CD4-positive, CD25-positive, alpha-beta regulatory T cell (primary cell): ENCODE results near the gene DNAI4. TPM values are rescaled to one million over a fixed set of nuclear protein-coding genes. Genes with fewer than 3 reads are reported as not detected.
"Not testable (repeated sequence)": the region's sequence is repeated elsewhere in the genome, so short reads cannot be mapped to it uniquely, and the experiment has no call there.

Source experiments
- ATAC-seq, 2 donors: fragments of 150-1000 bp; cut with Tn5 transposase; one replicate each; pipeline ENCODE4 v1.10.0; 2021; ENCODE audit warnings: low read depth in 2 of 2, moderate number of reproducible peaks in 2 of 2, moderate library complexity in 1 of 2
- DNase-seq, 3 donors: peaks; one replicate each; pipeline versions ENCODE4 v3.0.0 to v3.0.0-alpha.2; 2012 to 2022; ENCODE audit warnings: mixed read lengths in 1 of 3
- H3K27ac ChIP-seq: one replicate; pipeline ENCODE4 v1.7.0; 2013; ENCODE audit warnings: mild to moderate bottlenecking, low read length; ENCODE audit not compliant: insufficient read depth, poor library complexity, severe bottlenecking
- H3K27me3 ChIP-seq: one replicate; pipeline ENCODE4 v1.7.0; 2013; ENCODE audit warnings: low read length; ENCODE audit not compliant: control insufficient read depth, insufficient read depth
- H3K36me3 ChIP-seq: one replicate; pipeline ENCODE4 v1.7.0; 2013; ENCODE audit warnings: mild to moderate bottlenecking, low read length, moderate library complexity; ENCODE audit not compliant: control insufficient read depth, insufficient read depth
- H3K4me1 ChIP-seq: 2 replicates; pipeline ENCODE4 v1.7.0; 2013; ENCODE audit warnings: mild to moderate bottlenecking, low read length; ENCODE audit not compliant: insufficient read depth, control insufficient read depth, poor library complexity, severe bottlenecking
- H3K4me3 ChIP-seq: one replicate; pipeline ENCODE4 v1.7.0; 2013; ENCODE audit warnings: low read depth, mild to moderate bottlenecking, low read length, moderate library complexity
- H3K9me3 ChIP-seq, 2 experiments: 1 replicate in 1 of 2; 2 replicates in 1 of 2; pipeline ENCODE4 v1.7.0; 2013; ENCODE audit warnings: low read length in 2 of 2, mild to moderate bottlenecking in 1 of 2, moderate library complexity in 1 of 2; ENCODE audit not compliant: control insufficient read depth in 2 of 2
- H3K27ac Mint-ChIP-seq, 3 donors: one replicate each; pipeline ENCODE4 v1.8.0; 2020 to 2022; ENCODE audit warnings: mild to moderate bottlenecking in 3 of 3, mixed read lengths in 3 of 3, moderate library complexity in 2 of 3
- H3K27me3 Mint-ChIP-seq: one replicate; pipeline ENCODE4 v1.8.0; 2022; ENCODE audit warnings: mild to moderate bottlenecking, mixed read lengths
- H3K36me3 Mint-ChIP-seq: one replicate; pipeline ENCODE4 v1.8.0; 2020; ENCODE audit warnings: mixed read lengths
- H3K4me1 Mint-ChIP-seq, 4 donors: one replicate each; pipeline ENCODE4 v1.8.0; 2020 to 2022; ENCODE audit warnings: mixed read lengths in 4 of 4, mild to moderate bottlenecking in 1 of 4
- H3K4me3 Mint-ChIP-seq, 4 donors: one replicate each; pipeline ENCODE4 v1.8.0; 2020 to 2022; ENCODE audit warnings: mild to moderate bottlenecking in 4 of 4, mixed read lengths in 4 of 4, moderate library complexity in 3 of 4
- H3K9me3 Mint-ChIP-seq, 7 donors: one replicate each; pipeline ENCODE4 v1.8.0; 2020 to 2022; ENCODE audit warnings: mixed read lengths in 7 of 7, mild to moderate bottlenecking in 3 of 7, moderate library complexity in 2 of 7
- polyA plus RNA-seq, 4 donors: library from polyadenylated mRNA; unstranded; fragments of 300-500 nt; fragmentation: Illumina TruSeq; gene quantifications; one replicate each; pipeline ENCODE4 v1.2.3, GENCODE V29; 2021
- total RNA-seq: library from RNA; stranded (reverse); gene quantifications from one replicate; pipeline ENCODE4 v1.2.3, GENCODE V29; 2022

DNAI4 gene
- total and polyA plus RNA-seq, 5 donors from 2014 or later, result 0.45 to 3.2 (median 2.0) TPM

DNA sequence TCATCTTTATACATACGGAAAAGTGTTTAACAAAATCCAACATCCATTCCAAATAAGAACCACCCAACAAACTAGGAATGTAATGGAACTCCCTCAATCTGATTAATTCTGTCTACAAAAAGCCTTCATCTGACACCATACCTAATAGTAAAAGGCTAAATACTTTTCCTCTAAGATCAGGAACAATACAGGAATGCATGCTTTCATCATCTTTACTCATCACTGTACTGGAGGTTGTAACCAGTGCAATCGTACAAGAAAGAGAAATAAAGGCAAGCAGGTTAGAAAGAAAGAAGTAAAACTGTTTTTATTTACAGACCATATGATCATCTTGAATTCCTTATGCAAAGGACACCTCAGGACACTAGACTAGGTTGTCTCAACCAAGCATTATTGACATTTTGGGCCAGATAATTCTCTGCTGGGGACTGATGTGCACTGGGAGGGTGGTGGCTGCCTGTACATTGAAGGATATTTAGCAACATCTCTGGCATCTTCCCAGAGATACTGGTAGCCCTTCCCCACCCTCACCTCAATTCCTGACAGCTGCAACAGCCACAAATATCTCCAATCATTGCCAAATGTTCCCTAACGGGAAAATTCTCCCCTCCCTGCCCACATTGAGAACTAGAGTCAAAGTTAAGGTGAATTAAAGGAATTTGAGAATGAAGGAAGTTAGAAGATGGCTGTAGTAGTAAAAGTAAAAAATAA is 93.0 kb downstream of the DNAI4 start:
- no peak overlapping the region for H3K27ac Mint-ChIP-seq
- no peak overlapping the region for H3K27ac ChIP-seq
- DNase-seq (no peak), ATAC-seq (no peak)
- no peaks in the 10 kb centered on the region for H3K9me3 ChIP-seq
- H3K4me1 ChIP-seq, result no peaks in the 10 kb centered on the region
- no peaks in the 10 kb centered on the region for H3K36me3 ChIP-seq
- no peak overlapping the region for H3K4me3 Mint-ChIP-seq
- no peak overlapping the region for H3K4me3 ChIP-seq
- no peaks in the 10 kb centered on the region for H3K27me3 Mint-ChIP-seq
- H3K4me1 Mint-ChIP-seq, result no peaks in the 10 kb centered on the region
- H3K36me3 Mint-ChIP-seq, result no peaks in the 10 kb centered on the region
- peaks cover 0 to 2% (median 0%) of the 10 kb centered on the region in 7 donors for H3K9me3 Mint-ChIP-seq
- H3K27me3 ChIP-seq, result no peaks in the 10 kb centered on the region

DNA sequence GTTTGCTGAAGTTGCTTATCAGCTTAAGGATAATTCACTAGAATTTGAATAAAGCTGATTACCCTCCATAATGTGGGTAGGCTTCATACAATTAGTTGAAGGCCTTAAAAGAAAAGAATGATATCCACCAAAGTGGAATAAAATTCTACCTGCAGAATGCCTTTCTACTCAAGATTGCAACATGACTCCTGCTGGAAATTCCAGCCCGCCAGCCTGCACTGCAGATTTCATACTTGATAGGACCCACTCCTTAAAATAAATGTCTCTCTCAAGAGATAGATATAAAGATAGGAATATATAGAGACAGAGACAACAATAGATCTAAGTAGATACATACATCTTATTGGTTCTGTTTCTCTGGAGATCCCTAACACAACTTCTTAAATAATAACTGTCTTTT is 99.9 kb downstream of the DNAI4 start:
- Mint-ChIP-seq H3K27me3 (no peaks in the 10 kb centered on the region), H3K4me1 (no peaks in the 10 kb centered on the region), H3K27ac (no peak overlapping the region), H3K36me3 (no peaks in the 10 kb centered on the region), H3K4me3 (no peak overlapping the region), H3K9me3 (peaks cover 0 to 1% (median 0%) of the 10 kb centered on the region in 7 donors)
- no peaks in the 10 kb centered on the region for H3K9me3 ChIP-seq
- DNase-seq, result no peak
- no peak for ATAC-seq
- H3K4me3 ChIP-seq, result no peak overlapping the region
- no peaks in the 10 kb centered on the region for H3K4me1 ChIP-seq
- H3K36me3 ChIP-seq, result no peaks in the 10 kb centered on the region
- H3K27ac ChIP-seq, result no peak overlapping the region
- H3K27me3 ChIP-seq, result no peaks in the 10 kb centered on the region

DNA sequence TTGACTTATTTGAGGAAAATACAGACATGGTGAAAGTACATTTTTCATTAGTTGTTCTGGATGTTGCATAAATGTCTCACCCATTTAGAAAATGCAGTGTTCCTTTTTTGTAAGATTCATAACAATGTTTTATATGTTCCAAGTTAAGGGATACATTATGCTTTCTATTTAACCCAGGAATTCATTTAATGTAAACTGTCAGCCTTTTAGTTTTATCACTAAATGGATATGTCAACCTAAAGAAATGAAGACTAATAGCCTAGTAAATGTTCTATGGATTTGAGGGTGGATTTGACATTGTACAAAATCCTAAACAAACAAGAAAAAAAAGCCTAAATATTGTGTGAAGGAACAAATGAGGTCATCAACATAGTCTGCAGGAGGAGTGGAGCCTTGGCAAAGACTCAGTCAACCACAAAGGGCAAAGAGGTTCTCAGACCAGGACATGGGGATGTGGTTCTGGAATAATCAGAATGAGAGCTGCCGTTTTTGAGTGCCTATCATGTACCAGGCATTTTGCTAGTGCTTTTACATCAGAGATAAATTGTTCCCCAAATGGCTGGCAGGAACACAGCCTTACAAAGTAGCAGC is 114.8 kb downstream of the DNAI4 start:
- ATAC-seq, result no peak
- no peaks in the 10 kb centered on the region for H3K9me3 ChIP-seq
- H3K4me1 ChIP-seq, result no peaks in the 10 kb centered on the region
- Mint-ChIP-seq H3K9me3 (peaks cover 0 to 5% (median 0%) of the 10 kb centered on the region in 7 donors), H3K4me3 (no peak overlapping the region), H3K4me1 (no peaks in the 10 kb centered on the region), H3K36me3 (no peaks in the 10 kb centered on the region), H3K27me3 (peaks cover 4% of the 10 kb centered on the region), H3K27ac (no peak overlapping the region)
- no peak overlapping the region for H3K4me3 ChIP-seq
- H3K27me3 ChIP-seq, result peaks cover 4% of the 10 kb centered on the region
- DNase-seq, result no peak
- H3K27ac ChIP-seq, result no peak overlapping the region
- no peaks in the 10 kb centered on the region for H3K36me3 ChIP-seq

DNA sequence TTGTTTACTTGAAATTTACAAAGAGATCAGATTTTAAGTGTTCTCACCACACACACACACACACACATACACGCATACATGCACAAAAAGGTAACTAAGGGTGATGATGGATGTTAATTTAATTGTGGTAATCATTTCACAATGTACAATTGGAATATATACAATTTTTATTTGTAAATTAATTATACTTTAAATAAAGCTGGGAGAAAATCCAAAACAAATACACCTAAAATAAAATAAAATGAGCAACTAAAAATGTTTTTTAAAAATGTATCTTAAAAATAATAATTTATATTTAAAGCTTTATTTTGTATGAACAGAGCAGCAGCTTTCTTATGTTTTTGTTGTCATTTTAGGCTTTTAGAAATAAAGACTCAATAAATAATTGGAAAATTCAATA is 115.4 kb downstream of the DNAI4 start:
- no peaks in the 10 kb centered on the region for H3K9me3 ChIP-seq
- no peak for DNase-seq
- no peaks in the 10 kb centered on the region for H3K36me3 ChIP-seq
- no peaks in the 10 kb centered on the region for H3K4me1 ChIP-seq
- peaks cover 4% of the 10 kb centered on the region for H3K27me3 ChIP-seq
- Mint-ChIP-seq H3K36me3 (no peaks in the 10 kb centered on the region), H3K4me1 (no peaks in the 10 kb centered on the region), H3K27me3 (peaks cover 4% of the 10 kb centered on the region), H3K4me3 (no peak overlapping the region), H3K27ac (no peak overlapping the region), H3K9me3 (peaks cover 0 to 5% (median 0%) of the 10 kb centered on the region in 7 donors)
- H3K4me3 ChIP-seq, result no peak overlapping the region
- no peak for ATAC-seq
- no peak overlapping the region for H3K27ac ChIP-seq

DNA sequence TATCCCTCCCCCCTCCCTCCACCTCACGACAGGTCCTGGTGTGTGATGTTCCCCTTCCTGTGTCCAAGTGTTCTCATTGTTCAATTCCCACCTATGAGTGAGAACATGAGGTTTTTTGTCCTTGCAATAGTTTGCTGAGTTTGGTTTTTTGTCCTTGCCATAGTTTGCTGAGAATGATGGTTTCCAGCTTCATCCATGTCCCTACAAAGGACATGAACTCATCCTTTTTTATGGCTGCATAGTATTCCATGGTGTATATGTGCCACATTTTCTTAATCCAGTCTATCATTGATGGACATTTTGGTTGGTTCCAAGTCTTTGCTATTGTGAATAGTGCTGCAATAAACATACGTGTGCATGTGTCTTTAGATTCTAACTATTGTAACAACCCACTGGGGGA is 128.8 kb downstream of the DNAI4 start:
- DNase-seq, H3K27ac ChIP-seq, H3K27ac Mint-ChIP-seq, H3K9me3 ChIP-seq, H3K4me3 ChIP-seq, H3K4me1 Mint-ChIP-seq, H3K36me3 Mint-ChIP-seq, ATAC-seq, H3K9me3 Mint-ChIP-seq, H3K4me3 Mint-ChIP-seq, H3K4me1 ChIP-seq, H3K27me3 ChIP-seq, H3K36me3 ChIP-seq: not testable (repeated sequence)
- H3K27me3 Mint-ChIP-seq, result peaks cover 25% of the 10 kb centered on the region

DNA sequence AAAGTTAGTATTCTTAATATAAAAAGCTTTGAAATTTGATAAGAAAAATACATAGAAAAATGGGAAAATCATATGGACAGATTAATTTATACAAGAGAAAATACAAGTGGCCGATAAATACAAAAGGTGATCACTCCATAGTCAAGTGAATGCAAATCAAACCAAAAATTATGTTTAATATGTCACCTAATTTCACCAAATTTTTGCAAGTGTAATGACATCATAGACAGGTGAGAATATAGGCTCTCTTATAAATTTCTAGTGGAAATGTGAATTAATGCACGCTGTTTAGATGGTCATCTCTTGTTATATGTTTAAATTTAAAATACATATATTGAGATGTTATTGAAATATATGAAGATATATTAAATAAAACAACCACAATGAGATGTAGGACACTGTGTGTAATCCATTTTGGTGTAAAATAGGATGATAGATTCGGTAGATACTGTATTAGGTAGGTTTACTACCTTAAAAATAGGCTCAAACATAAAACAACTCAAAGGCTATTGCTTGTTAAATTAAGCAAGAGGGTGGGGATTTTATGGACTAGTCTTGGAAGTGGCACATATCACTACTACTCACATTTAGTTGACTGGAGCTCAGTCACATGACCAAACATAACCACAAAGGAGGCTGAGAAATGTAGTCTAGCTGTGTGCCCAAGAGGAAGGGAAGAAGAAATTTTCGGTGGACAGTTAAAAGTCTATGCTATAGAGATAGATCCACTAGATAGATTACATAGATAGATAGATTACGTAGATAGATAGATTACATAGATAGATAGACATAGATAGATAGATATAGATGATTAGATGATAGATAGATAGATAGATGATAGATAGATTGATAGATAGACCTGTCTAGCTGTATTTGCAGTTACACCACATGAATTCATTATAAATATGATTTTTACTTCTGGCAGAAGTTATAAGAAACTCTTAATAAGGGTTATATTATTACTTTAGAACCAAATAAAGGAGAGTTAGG is 132.7 kb downstream of the DNAI4 start:
- Histone ChIP-seq H3K27me3 (no peaks in the 10 kb centered on the region), H3K4me1 (peaks cover 9% of the 10 kb centered on the region), H3K36me3 (no peaks in the 10 kb centered on the region), H3K9me3 (no peaks in the 10 kb centered on the region), H3K4me3 (no peak overlapping the region), H3K27ac (no peak overlapping the region)
- Mint-ChIP-seq H3K27me3 (peaks cover 7% of the 10 kb centered on the region), H3K27ac (no peak overlapping the region), H3K4me3 (no peak overlapping the region), H3K9me3 (peaks cover 0 to 4% (median 0%) of the 10 kb centered on the region in 7 donors), H3K4me1 (peaks cover 10 to 13% (median 11%) of the 10 kb centered on the region in 4 donors), H3K36me3 (no peaks in the 10 kb centered on the region)
- ATAC-seq, result no peak
- DNase-seq, result no peak

DNA sequence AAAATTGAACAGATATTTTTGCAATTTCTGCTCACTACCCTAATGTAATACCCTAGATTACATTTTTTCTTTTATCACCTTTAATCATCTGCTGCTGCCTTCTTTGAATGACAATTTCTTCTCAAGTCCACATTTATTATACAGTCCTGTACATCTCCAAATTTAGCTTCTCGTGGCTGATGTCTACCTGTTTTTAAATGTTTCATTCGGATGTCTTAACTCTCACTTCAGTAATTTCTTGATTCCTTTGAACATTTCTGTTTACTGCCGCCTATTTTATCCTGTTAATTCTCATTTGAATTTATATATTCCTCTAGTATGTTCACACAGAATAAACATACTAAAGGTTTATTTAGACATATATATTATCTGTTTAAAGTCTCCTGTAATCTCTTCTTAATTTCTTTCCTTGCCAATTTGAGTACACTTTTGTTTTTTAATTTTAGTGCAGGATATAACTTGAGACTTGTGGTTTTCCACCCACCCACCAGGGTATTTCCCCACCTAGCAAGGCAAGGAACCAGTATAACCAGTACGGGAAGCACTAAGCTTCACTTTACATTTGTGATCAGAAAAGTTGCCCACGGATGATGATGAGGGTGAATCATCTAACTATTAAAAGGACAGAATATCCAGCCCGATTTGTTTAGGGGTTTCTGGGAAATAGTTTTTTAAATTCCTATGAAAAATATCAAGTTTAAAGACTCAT is 136.3 kb downstream of the DNAI4 start:
- no peaks in the 10 kb centered on the region for H3K36me3 Mint-ChIP-seq
- H3K9me3 Mint-ChIP-seq, result peaks cover 0 to 4% (median 1%) of the 10 kb centered on the region in 7 donors
- Histone ChIP-seq H3K27ac (no peak overlapping the region), H3K4me1 (peaks cover 9% of the 10 kb centered on the region), H3K9me3 (no peaks in the 10 kb centered on the region), H3K27me3 (no peaks in the 10 kb centered on the region), H3K4me3 (peak overlapping the region; percentile 21), H3K36me3 (no peaks in the 10 kb centered on the region)
- H3K4me3 Mint-ChIP-seq, result no peak overlapping the region
- H3K4me1 Mint-ChIP-seq, result peaks cover 10 to 17% (median 11%) of the 10 kb centered on the region in 4 donors
- DNase-seq (peak in 2 of 3 donors; percentile 8 to 41), ATAC-seq (peak; percentile 71 to 72)
- H3K27me3 Mint-ChIP-seq, result peaks cover 4% of the 10 kb centered on the region
- H3K27ac Mint-ChIP-seq, result peak overlapping the region in 2 of 3 donors; percentile 60 to 80
